Measurements from ENCODE around the gene IMPDH1. TPM values are rescaled to one million over a fixed set of nuclear protein-coding genes. Genes with fewer than 3 reads are reported as not detected.

The IMPDH1 gene
- total RNA-seq, 1 donor = 54.0 TPM

GRCh38 chr7:128454808-128455542 lies 45.2 kb upstream of the IMPDH1 start:
- peak overlapping the region; percentile 77 for H3K4me3 ChIP-seq (ENCODE audit: low read depth, low read length)
- no peak for TF ChIP-seq CTCF (IDR thresholded peaks at IDR 0.05; ENCODE audit: insufficient read depth, low read depth, low read length)
- peak; percentile 82 for DNase-seq (ENCODE audit: low read depth)

- TF ChIP-seq CTCF (IDR thresholded peaks at IDR 0.05; ENCODE audit: insufficient read depth, low read depth, low read length) = no peak
- DNase-seq (ENCODE audit: low read depth) = peak; percentile 98
- peak overlapping the region; percentile 25 for H3K4me3 ChIP-seq (ENCODE audit: low read depth, low read length)
These were observed 44.3 kb upstream of the IMPDH1 start for GRCh38 chr7:128453836-128454804.

- TF ChIP-seq CTCF (IDR thresholded peaks at IDR 0.05; ENCODE audit: insufficient read depth, low read depth, low read length) = no peak
- no peak overlapping the region for H3K4me3 ChIP-seq (ENCODE audit: low read depth, low read length)
- DNase-seq (ENCODE audit: low read depth) = no peak
These were observed 42.8 kb upstream of the IMPDH1 start for GRCh38 chr7:128452552-128452951.

- no peak for TF ChIP-seq CTCF (IDR thresholded peaks at IDR 0.05; ENCODE audit: insufficient read depth, low read depth, low read length)
- no peak overlapping the region for H3K4me3 ChIP-seq (ENCODE audit: low read depth, low read length)
- no peak for DNase-seq (ENCODE audit: low read depth)
These were observed 41.1 kb upstream of the IMPDH1 start for GRCh38 chr7:128450913-128451312.

GRCh38 chr7:128450409-128450808 lies 40.6 kb upstream of the IMPDH1 start:
- DNase-seq (ENCODE audit: low read depth) = no peak
- TF ChIP-seq CTCF (IDR thresholded peaks at IDR 0.05; ENCODE audit: insufficient read depth, low read depth, low read length) = no peak
- H3K4me3 ChIP-seq (ENCODE audit: low read depth, low read length) = no peak overlapping the region

- no peak for DNase-seq (ENCODE audit: low read depth)
- no peak for TF ChIP-seq CTCF (IDR thresholded peaks at IDR 0.05; ENCODE audit: insufficient read depth, low read depth, low read length)
- H3K4me3 ChIP-seq (ENCODE audit: low read depth, low read length) = no peak overlapping the region
These were observed 39.0 kb upstream of the IMPDH1 start for GRCh38 chr7:128448751-128449302.

Measured in fibroblast of villous mesenchyme (primary cell).